SH-SY5Y (cell line): Measurements from ENCODE around the gene FGG.

Experiments
- GATA2 ChIP-seq: IDR thresholded peaks from 2 replicates; pipeline ENCODE4 v1.6.1; 2011; ENCODE audit warnings: mild to moderate bottlenecking, low read depth, low read length
- GATA3 ChIP-seq: IDR thresholded peaks from 2 replicates; pipeline ENCODE4 v1.6.1; 2011; ENCODE audit warnings: low read depth, mild to moderate bottlenecking, low read length, moderate library complexity

FGG gene

GRCh38 chr4:154603033-154603943 lies 9.2 kb downstream of the FGG start:
- TF ChIP-seq GATA2, result no peak
- TF ChIP-seq GATA3, result no peak

- TF ChIP-seq GATA2 (no peak), GATA3 (no peak)
Measured at GRCh38 chr4:154602404-154603020, 9.9 kb downstream of the FGG start.

- no peak for TF ChIP-seq GATA2
- TF ChIP-seq GATA3, result no peak
Measured at GRCh38 chr4:154597798-154598774, 14.4 kb downstream of the FGG start.

- no peak for TF ChIP-seq GATA2
- no peak for TF ChIP-seq GATA3
Measured at GRCh38 chr4:154595807-154596206, 16.6 kb downstream of the FGG start.

GRCh38 chr4:154593868-154594267 lies 18.6 kb downstream of the FGG start:
- TF ChIP-seq GATA3 (no peak), GATA2 (no peak)

- TF ChIP-seq GATA2, result no peak
Measured at GRCh38 chr4:154591890-154592289, 20.6 kb downstream of the FGG start.

- no peak for TF ChIP-seq GATA3
- TF ChIP-seq GATA2, result no peak
Measured at GRCh38 chr4:154590329-154591006, 22.0 kb downstream of the FGG start, which contains the start of gene FGA. Gene FGA (minus strand): TSS chr4:154590742. CDS start chr4:154590687, 55 bp downstream.

- TF ChIP-seq GATA3 (no peak), GATA2 (no peak)
Measured at GRCh38 chr4:154589296-154590197, 22.9 kb downstream of the FGG start.

GRCh38 chr4:154588198-154588597 lies 24.3 kb downstream of the FGG start:
- no peak for TF ChIP-seq GATA2
- no peak for TF ChIP-seq GATA3

- no peak for TF ChIP-seq GATA2
- TF ChIP-seq GATA3, result no peak
Measured at GRCh38 chr4:154586296-154587033, 26.0 kb downstream of the FGG start.

- no peak for TF ChIP-seq GATA3
Measured at GRCh38 chr4:154585369-154586018, 27.0 kb downstream of the FGG start.

GRCh38 chr4:154584259-154584658 lies 28.2 kb downstream of the FGG start:
- no peak for TF ChIP-seq GATA2
- TF ChIP-seq GATA3, result no peak
